HG03558 (cell line): ENCODE results near the gene CREBRF.
A peak's percentile ranks its signal among the peaks of the same experiment; 100 is the strongest.
"Not testable (repeated sequence)": the region's sequence is repeated elsewhere in the genome, so short reads cannot be mapped to it uniquely, and the experiment has no call there.

Source experiments
- ATAC-seq: cut with Tn5 transposase; IDR thresholded peaks from one replicate; pipeline ENCODE4 v1.9.1; 2021; ENCODE audit warnings: moderate number of reproducible peaks; ENCODE audit not compliant: unreplicated experiment; ENCODE audit errors: extremely low read depth

Gene CREBRF

GRCh38 chr5:173035904-173036707, 20.0 kb upstream of the CREBRF start:
- peak; percentile 37 for ATAC-seq

DNA sequence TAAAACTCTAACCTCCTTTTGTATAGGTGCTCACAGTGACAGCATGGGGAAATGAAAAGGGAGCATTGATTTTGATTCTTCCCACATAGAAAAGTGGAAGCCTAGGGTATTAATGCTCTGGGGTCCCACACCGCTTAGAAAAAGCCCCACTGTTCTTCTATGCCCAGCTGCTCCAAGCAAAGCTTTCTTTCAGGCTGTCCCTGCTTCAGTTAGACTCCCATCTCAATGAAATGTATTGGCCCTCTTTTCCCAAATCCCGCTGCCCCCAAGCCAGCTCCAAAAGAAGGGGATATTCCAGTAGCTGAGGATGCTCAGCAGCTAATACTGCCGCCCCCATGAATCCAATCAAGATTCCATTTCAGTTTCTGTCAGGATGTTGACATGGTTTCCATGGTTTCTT, 17.0 kb upstream of the CREBRF start:
- ATAC-seq = no peak

DNA sequence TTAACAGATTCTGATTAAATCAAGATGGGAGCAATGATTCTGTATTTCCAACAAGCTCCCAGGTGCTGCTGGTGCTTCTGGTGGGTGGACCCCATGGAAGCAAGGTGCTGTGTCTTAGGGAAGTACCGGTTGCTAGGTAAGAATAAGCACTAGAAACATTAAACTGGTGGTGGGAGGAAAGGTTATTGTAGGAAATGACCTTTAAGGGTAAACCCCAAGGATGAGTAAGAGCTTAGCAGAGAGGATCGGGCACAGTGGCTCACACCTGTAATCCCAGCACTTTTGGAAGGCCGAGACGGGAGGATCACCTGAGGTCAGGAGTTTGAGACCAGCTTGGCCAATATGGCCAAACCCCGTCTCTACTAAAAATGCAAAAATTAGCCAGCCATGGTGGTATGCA, 16.2 kb upstream of the CREBRF start:
- no peak for ATAC-seq

GRCh38 chr5:173041881-173042762, 14.0 kb upstream of the CREBRF start:
- no peak for ATAC-seq

DNA sequence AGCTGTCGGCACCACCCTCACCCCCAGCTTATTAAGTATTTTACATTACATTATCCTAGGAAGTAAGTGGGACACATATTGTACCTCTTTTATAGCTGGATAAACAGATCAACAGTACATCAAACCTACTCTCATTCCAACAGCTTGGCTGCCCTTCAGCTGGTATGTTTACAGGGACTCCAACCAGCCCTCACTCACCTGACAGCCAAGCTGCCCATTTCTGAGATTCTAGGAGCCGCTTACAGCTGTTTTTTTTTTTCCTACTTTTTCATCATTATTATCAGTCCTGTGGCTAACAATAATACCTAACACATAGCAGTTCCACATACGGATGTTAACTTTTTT, 13.4 kb upstream of the CREBRF start:
- no peak for ATAC-seq

- no peak for ATAC-seq
Measured at GRCh38 chr5:173045474-173045873, 10.7 kb upstream of the CREBRF start.

DNA sequence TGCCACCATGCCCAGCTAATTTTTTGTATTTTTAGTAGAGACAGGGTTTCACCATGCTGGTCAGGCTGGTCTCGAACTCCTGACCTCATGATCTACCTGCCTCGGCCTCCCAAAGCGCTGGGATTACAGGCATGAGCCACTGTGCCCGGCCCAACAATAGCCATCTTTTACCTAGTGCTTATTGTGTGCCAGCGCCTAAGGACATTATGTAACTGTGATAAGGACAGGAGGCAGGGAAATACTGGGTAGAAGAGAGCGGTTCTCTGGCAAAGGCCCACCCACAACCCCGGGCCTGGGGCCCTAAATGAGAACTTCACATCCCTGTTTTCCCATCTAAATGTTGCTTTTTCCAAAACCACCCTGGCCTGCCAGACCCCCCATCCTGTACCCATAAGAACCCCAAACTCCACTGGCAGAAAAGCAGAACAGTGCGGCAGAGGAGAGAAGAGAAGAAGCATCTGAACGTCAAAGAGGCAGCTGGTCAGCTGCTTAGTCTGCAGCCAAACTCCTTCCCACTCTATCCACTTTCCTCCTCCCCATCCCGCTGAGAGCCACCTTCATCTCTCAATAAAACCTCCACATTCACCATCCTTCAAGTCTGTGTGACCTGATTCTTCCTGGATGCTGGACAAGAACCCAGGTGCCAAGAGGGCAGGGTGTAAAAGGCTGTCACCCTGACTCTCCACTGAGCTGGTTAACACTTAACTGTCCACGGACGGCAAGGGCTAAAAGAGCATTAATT, 8.9 kb upstream of the CREBRF start:
- not testable (repeated sequence) for ATAC-seq

DNA sequence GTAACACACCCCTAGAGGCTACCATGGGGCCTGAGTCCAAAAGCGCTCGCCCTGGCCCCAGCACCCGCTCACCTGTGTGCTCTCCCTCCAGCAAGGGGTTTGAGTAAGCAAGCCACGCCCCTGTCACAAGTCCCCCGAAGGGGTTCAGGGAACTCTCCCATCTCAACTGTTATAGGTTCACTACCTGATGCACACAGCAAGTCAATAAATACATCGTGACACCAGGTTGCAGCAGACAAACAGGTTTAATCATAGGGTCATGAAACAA, 8.4 kb upstream of the CREBRF start:
- no peak for ATAC-seq

- ATAC-seq = no peak
Measured at GRCh38 chr5:173050791-173051190, 5.4 kb upstream of the CREBRF start.

DNA sequence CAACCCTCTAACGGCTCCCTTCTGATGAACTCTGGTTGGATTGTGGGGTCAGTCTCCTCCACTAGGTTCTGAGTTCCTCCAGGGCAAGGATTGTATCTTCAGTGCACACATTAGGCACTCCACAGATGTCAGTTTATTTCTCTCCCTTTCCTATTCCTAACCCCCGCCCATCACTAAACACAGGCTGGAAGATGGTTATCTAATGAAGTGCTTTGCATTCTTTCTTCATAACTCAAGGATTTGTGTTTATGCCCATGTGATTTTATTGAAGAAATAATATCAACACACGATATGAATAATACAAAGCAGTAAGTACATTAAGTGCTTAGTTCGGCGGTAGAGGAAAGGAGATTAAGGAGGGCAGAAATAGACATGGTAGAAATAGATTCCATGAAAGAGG, 4.4 kb upstream of the CREBRF start:
- ATAC-seq = no peak

DNA sequence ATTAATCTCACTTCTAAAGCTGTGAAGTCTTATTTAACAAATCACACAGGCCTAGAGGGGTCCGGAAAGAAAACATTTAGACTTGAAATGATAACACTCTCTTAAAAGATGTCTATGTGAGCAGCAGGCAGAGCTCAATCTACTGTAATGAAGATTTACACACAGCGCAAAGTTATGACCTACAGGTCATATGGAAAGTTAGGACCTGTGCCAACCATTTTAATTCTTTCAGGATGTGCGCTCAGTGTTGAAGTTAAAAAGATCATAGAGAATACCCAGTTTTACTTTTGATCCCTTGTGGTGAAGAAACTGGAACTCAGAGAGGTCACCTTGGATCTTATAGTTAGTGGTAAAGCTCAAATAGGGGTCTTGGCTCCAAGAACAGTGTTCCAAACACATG, 3.1 kb upstream of the CREBRF start:
- no peak for ATAC-seq

DNA sequence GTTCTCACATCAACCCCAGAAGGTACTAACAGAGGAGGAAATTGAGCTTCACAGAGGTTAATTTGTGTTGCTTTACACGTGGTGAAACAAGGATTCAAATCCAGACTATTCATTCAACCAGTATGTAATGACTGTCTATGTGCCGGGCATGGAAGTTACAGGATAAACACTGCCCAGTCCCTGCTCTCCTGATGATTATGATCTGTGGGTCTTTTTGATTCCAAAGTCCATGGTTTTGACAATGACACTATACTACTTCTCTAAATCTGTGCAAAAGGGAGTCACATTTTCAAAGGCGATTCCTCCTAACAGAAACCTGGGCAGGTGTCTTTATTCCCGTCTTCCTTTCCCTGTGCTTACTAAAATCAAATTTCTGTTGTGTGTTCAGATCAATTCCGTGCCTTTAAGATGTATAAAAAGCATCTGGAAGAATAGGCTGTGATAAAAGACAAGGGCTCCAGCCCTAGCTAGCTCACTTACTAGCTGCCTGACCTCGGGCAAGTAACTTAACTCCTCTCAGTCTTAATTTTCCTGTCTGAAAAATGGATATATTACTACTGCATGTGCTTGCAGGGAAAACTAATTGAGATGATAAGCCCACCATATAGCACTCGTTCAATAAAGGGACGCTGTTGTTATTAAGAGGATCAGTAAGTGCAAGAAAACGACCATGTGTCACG, 970 bp upstream of the CREBRF start:
- ATAC-seq = no peak

- no peak for ATAC-seq
Measured at GRCh38 chr5:173055722-173055982, 500 bp upstream of the CREBRF start.

DNA sequence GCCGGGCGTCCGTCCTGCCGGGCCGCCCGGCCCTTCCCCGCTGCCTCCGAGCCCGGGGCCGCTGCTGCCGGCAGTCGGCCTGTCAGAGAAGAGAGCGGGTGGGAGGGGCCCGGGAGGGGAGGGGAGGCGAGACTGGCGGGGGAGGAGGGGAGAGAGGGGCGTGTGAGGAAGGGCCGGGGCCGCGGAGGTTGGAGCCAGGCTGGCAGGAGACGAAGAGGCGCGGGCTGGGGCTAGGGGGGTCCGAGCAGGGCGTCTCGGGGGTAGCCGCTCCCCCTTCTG, 570 bp downstream of the CREBRF start:
- no peak for ATAC-seq

DNA sequence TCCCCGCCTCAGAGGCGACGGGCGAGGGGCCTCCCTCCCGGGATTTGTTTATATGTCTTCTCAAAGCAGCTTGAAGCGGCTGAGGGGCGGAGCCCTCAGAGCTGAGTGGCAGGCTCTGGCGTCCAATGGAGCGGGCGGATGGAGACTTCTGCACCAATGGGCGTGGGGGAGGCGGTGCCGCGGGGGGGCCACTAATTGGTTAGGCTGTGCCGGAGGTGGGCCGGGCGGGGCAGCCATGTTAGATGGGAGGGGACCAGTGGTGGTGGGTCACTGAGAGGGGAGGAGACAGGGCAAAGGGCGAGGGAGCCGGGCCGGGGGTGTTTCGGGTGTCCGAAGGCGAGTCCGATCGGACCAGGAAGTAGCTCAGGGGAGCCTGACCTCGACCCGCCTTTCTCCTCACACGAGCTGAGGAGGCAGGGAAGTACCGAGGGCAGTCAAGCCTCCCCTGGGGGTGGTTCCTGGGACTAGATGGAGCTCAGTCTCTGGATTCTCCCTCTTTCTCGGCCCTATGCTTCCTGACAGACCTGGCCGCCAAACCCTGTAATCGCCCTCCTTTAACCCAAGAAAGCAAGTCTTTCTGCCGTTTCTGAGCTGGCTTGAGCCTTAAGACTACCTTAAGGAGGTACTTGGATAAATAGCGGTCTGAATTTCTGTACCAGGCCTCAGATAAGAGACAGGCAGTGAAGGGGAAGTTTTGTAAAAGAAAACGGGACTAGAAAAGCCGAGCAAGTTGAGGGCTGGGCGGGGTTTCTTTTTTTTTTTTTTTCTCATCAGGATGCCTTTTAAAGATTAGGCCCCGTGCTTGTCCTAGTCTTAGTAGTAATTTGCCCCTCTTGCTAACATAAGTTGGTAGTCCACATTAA, 1.1 kb downstream of the CREBRF start:
- ATAC-seq = peak; percentile 55

GRCh38 chr5:173062141-173062540, 6.0 kb downstream of the CREBRF start:
- no peak for ATAC-seq

- ATAC-seq = no peak
Measured at GRCh38 chr5:173065155-173065554, 9.0 kb downstream of the CREBRF start.

GRCh38 chr5:173069671-173070070, 13.5 kb downstream of the CREBRF start:
- ATAC-seq = no peak

DNA sequence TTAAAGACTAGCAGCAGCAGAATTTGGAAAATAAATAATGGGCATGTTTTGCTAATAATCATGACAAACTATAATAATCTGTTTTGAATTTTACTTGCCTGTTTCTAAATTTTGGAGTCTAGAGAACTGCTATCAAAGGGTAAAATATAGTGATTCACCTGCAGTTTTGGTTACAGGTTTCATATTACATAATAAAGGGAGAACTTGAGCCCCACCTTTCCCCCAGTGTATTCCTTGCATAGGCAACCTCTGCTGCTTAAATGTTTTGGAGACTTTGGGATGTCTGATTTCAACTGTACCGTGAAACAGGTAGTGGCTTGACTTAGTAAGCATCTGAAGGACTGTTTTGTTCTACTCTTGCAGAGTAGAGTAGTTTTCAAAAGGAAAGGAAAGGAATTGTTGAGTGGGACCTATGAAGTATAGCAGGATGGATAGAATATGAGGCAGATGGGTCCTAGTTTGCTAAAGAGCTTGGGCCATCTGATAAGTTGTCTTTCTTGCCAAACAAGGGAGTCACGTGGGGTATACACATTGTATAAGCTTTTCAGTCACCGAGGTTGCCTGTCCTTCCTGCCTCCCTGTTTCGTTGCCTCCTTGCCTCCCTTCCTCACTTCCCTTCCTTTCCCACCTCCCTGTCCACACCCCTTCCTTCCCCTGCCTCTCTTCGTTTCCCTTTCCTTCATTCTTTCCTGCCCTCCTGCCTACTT, 19.1 kb downstream of the CREBRF start:
- ATAC-seq = no peak

- ATAC-seq = no peak
Measured at GRCh38 chr5:173075970-173076369, 19.8 kb downstream of the CREBRF start.
